ENCODE data around the gene CDC14C.

Gene CDC14C

GRCh38 chr7:48976850-48977249, 52.5 kb downstream of the CDC14C start:
- DNase-seq (ENCODE audit: low spot score): no peak
- no peak for TF ChIP-seq CTCF (IDR thresholded peaks at IDR 0.05; ENCODE audit: extremely low read depth, missing control alignments)
